GM12874 (cell line): ENCODE measurements around the gene EXOC3.

ENCODE experiments used
- CTCF ChIP-seq: IDR thresholded peaks from 2 replicates; pipeline ENCODE4 v1.5.1; 2011; ENCODE audit warnings: low read depth, mild to moderate bottlenecking, control low read depth, low read length, moderate library complexity; ENCODE audit not compliant: insufficient read depth

The EXOC3 gene

GRCh38 chr5:427415-428087 is 15.4 kb upstream of the EXOC3 start:
- TF ChIP-seq CTCF = no peak

- TF ChIP-seq CTCF = no peak
These were observed 14.8 kb upstream of the EXOC3 start for GRCh38 chr5:428219-428618.

GRCh38 chr5:428754-429452 is 14.1 kb upstream of the EXOC3 start:
- no peak for TF ChIP-seq CTCF

- TF ChIP-seq CTCF = no peak
These were observed 13.4 kb upstream of the EXOC3 start for GRCh38 chr5:429453-430188.

- no peak for TF ChIP-seq CTCF
These were observed 12.6 kb upstream of the EXOC3 start for GRCh38 chr5:430214-430925.

GRCh38 chr5:431001-431710 is 11.8 kb upstream of the EXOC3 start:
- TF ChIP-seq CTCF = peak; percentile 84
